GM12878 (cell line): ENCODE data around the gene MVP.

Experiments
- CEBPB ChIP-seq, 2 experiments: fragments of 150-350 bp in 1 of 2; IDR thresholded peaks; 2 replicates each; pipeline ENCODE4 v1.6.1; 2012 to 2014; ENCODE audit warnings: low read depth in 2 of 2, low read length in 2 of 2, borderline replicate concordance in 1 of 2, inconsistent platforms in 1 of 2
- EGR1 ChIP-seq, 2 experiments: IDR thresholded peaks; 1 replicate in 1 of 2; 2 replicates in 1 of 2; pipeline ENCODE4 v1.6.1; 2011 to 2012; ENCODE audit warnings: low read depth in 2 of 2, low read length in 2 of 2, borderline replicate concordance in 1 of 2, mild to moderate bottlenecking in 1 of 2, moderate library complexity in 1 of 2
- JUND ChIP-seq: IDR thresholded peaks from 2 replicates; pipeline ENCODE4 v1.6.1; 2012; ENCODE audit warnings: low read depth, mild to moderate bottlenecking, low read length, improper control_type of control experiment, moderate library complexity
- MXI1 ChIP-seq: fragments of 150-350 bp; IDR thresholded peaks from 2 replicates; pipeline ENCODE4 v1.6.1; 2011; ENCODE audit warnings: low read depth, mild to moderate bottlenecking, inconsistent platforms, low read length, improper control_type of control experiment
- TAF1 ChIP-seq: IDR thresholded peaks from 2 replicates; pipeline ENCODE4 v1.6.1; 2011; ENCODE audit warnings: mild to moderate bottlenecking, low read depth, low read length, borderline replicate concordance
- ZNF384 ChIP-seq: IDR thresholded peaks from 2 replicates; pipeline ENCODE4 v1.6.1; 2012; ENCODE audit warnings: low read depth, mild to moderate bottlenecking, low read length, improper control_type of control experiment, borderline replicate concordance
- TF ChIP-seq, protein P1 (sequence below), 3 experiments: IDR thresholded peaks in 2 of 3; conservative IDR thresholded peaks in 1 of 3; 2 replicates each; pipeline ENCODE4 v1.5.1; 2011; ENCODE audit warnings: low read depth in 3 of 3, low read length in 3 of 3, mild to moderate bottlenecking in 3 of 3, control low read depth in 2 of 3, moderate library complexity in 2 of 3, inconsistent platforms in 1 of 3, mixed read lengths in 1 of 3; ENCODE audit not compliant: control insufficient read depth in 2 of 3, insufficient read depth in 1 of 3; ENCODE audit errors: extremely low read depth in 1 of 3
- TF ChIP-seq, protein P2 (sequence below): IDR thresholded peaks from 2 replicates; pipeline ENCODE4 v1.6.1; 2012; ENCODE audit warnings: mild to moderate bottlenecking, low read depth, low read length
- TF ChIP-seq, protein P3 (sequence below): fragments of 450-650 bp; IDR thresholded peaks from 2 replicates; pipeline ENCODE4 v1.6.1; 2017; ENCODE audit warnings: mild to moderate bottlenecking

DNA sequence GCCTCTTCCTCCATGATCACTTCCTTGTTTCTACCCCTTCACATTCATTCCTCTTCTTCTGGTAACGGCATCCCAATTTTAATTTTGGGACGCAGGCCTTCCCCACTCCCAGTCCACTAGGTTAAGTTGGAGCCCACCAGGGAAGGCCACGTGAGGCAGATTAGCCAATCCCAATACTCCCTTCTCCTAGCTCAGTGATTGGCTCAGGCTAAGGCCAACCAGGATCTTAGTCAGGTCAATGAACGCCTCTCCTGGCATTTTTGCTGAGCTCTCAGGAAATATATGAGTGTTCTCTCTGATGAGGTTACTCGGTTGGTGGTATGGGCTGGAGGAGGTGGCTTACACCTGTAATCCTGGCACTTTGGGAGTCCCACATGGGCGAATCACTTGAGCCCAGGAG is 63.7 kb downstream of the MVP start:
- TF ChIP-seq, protein P1, sequence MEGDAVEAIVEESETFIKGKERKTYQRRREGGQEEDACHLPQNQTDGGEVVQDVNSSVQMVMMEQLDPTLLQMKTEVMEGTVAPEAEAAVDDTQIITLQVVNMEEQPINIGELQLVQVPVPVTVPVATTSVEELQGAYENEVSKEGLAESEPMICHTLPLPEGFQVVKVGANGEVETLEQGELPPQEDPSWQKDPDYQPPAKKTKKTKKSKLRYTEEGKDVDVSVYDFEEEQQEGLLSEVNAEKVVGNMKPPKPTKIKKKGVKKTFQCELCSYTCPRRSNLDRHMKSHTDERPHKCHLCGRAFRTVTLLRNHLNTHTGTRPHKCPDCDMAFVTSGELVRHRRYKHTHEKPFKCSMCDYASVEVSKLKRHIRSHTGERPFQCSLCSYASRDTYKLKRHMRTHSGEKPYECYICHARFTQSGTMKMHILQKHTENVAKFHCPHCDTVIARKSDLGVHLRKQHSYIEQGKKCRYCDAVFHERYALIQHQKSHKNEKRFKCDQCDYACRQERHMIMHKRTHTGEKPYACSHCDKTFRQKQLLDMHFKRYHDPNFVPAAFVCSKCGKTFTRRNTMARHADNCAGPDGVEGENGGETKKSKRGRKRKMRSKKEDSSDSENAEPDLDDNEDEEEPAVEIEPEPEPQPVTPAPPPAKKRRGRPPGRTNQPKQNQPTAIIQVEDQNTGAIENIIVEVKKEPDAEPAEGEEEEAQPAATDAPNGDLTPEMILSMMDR (IDR thresholded peaks at IDR 0.05 in 2 of 3, conservative IDR thresholded peaks at IDR 0.05 in 1 of 3; ENCODE audit: control insufficient read depth in 2 of 3, extremely low read depth in 1 of 3, insufficient read depth in 1 of 3, low read depth in 3 of 3, low read length in 3 of 3), result no peak
- TF ChIP-seq, protein P2, sequence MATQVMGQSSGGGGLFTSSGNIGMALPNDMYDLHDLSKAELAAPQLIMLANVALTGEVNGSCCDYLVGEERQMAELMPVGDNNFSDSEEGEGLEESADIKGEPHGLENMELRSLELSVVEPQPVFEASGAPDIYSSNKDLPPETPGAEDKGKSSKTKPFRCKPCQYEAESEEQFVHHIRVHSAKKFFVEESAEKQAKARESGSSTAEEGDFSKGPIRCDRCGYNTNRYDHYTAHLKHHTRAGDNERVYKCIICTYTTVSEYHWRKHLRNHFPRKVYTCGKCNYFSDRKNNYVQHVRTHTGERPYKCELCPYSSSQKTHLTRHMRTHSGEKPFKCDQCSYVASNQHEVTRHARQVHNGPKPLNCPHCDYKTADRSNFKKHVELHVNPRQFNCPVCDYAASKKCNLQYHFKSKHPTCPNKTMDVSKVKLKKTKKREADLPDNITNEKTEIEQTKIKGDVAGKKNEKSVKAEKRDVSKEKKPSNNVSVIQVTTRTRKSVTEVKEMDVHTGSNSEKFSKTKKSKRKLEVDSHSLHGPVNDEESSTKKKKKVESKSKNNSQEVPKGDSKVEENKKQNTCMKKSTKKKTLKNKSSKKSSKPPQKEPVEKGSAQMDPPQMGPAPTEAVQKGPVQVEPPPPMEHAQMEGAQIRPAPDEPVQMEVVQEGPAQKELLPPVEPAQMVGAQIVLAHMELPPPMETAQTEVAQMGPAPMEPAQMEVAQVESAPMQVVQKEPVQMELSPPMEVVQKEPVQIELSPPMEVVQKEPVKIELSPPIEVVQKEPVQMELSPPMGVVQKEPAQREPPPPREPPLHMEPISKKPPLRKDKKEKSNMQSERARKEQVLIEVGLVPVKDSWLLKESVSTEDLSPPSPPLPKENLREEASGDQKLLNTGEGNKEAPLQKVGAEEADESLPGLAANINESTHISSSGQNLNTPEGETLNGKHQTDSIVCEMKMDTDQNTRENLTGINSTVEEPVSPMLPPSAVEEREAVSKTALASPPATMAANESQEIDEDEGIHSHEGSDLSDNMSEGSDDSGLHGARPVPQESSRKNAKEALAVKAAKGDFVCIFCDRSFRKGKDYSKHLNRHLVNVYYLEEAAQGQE, result no peak
- TF ChIP-seq, protein P3, sequence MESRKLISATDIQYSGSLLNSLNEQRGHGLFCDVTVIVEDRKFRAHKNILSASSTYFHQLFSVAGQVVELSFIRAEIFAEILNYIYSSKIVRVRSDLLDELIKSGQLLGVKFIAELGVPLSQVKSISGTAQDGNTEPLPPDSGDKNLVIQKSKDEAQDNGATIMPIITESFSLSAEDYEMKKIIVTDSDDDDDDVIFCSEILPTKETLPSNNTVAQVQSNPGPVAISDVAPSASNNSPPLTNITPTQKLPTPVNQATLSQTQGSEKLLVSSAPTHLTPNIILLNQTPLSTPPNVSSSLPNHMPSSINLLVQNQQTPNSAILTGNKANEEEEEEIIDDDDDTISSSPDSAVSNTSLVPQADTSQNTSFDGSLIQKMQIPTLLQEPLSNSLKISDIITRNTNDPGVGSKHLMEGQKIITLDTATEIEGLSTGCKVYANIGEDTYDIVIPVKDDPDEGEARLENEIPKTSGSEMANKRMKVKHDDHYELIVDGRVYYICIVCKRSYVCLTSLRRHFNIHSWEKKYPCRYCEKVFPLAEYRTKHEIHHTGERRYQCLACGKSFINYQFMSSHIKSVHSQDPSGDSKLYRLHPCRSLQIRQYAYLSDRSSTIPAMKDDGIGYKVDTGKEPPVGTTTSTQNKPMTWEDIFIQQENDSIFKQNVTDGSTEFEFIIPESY, result no peak
- TF ChIP-seq ZNF384 (no peak), EGR1 (IDR thresholded peaks at IDR 0.05; ENCODE audit: borderline replicate concordance in 1 of 2, low read depth in 2 of 2, low read length in 2 of 2) (no peak), CEBPB (IDR thresholded peaks at IDR 0.05; ENCODE audit: borderline replicate concordance in 1 of 2, low read depth in 2 of 2, low read length in 2 of 2) (no peak), JUND (no peak), MXI1 (no peak), TAF1 (no peak)
